Testis (tissue), 3 donors: ENCODE results near the gene WDR27. TPM values are rescaled to one million over a fixed set of nuclear protein-coding genes. Genes with fewer than 3 reads are reported as not detected.
A peak's percentile ranks its signal among the peaks of the same experiment; 100 is the strongest.

ENCODE experiments used
- DNase-seq: peaks from one replicate; pipeline ENCODE4 v3.0.0-alpha.2; 2019
- H3K27ac ChIP-seq, 2 donors: fragments of 200-600 bp; sonication (generic); one replicate each; pipeline ENCODE4 v1.5.1; 2019
- H3K27me3 ChIP-seq: fragments of 200-600 bp; sonication (generic); one replicate; pipeline ENCODE4 v1.5.1; 2019
- H3K36me3 ChIP-seq: fragments of 200-600 bp; sonication (generic); one replicate; pipeline ENCODE4 v1.5.1; 2017; ENCODE audit warnings: low read depth; ENCODE audit errors: missing control alignments
- H3K4me1 ChIP-seq: fragments of 200-600 bp; sonication (generic); one replicate; pipeline ENCODE4 v1.5.1; 2019
- H3K4me3 ChIP-seq, 2 donors: fragments of 200-600 bp; sonication (generic); one replicate each; pipeline ENCODE4 v1.5.1; 2017 to 2019
- H3K9me3 ChIP-seq: fragments of 200-600 bp; sonication (generic); one replicate; pipeline ENCODE4 v1.5.1; 2017
- POLR2A ChIP-seq: fragments of 450-650 bp; IDR thresholded peaks from one replicate; pipeline ENCODE4 v1.6.1; 2017; ENCODE audit warnings: antibody characterized with exemption, mild to moderate bottlenecking, moderate library complexity
- WGBS, 2 donors: methylation state at CpG; one replicate each; pipeline ENCODE4 v1.1.5; 2018; 5-methylcytosine and 5-hydroxymethylcytosine counted together
- intact Hi-C: fragments of 100-400 bp; cut with DNase I; formaldehyde crosslinking; loops from one replicate; pipeline ENCODE4 v1.15.1; 2023; ENCODE audit warnings: low total_unique reads
- polyA plus RNA-seq: library from polyadenylated mRNA; stranded (reverse); fragments of 350-450 nt; fragmentation: Illumina TruSeq; extraction: RNeasy Lipid Tissue Mini Kit (QIAGEN cat#74804); gene quantifications from one replicate; pipeline ENCODE4 v1.2.3, GENCODE V29; 2014; ENCODE audit warnings: low read depth, low replicate concordance; ENCODE audit not compliant: insufficient read depth
- total RNA-seq, 2 donors: library from RNA; depleted of rRNA; stranded (reverse); fragments of >200 nt; gene quantifications; one replicate each; pipeline ENCODE4 v1.2.3, GENCODE V29; 2016
- TF ChIP-seq, protein P1 (sequence below), 3 experiments: fragments of 450-650 bp in 2 of 3; fragments of 200-600 bp in 1 of 3; sonication (generic) in 1 of 3; IDR thresholded peaks; one replicate each; pipeline ENCODE4 v1.5.1; 2016 to 2019; ENCODE audit warnings: antibody characterized with exemption in 3 of 3, mild to moderate bottlenecking in 2 of 3, moderate library complexity in 1 of 3

Gene WDR27
- total and polyA plus RNA-seq, 3 donors from 2014 or later = 32.8 to 101 (median 84.0) TPM

GRCh38 chr6:169417101-169417500 lies 284.7 kb downstream of the WDR27 start:
- DNase-seq = no peak
- H3K9me3 ChIP-seq = no peaks in the 10 kb centered on the region
- TF ChIP-seq, protein P1, sequence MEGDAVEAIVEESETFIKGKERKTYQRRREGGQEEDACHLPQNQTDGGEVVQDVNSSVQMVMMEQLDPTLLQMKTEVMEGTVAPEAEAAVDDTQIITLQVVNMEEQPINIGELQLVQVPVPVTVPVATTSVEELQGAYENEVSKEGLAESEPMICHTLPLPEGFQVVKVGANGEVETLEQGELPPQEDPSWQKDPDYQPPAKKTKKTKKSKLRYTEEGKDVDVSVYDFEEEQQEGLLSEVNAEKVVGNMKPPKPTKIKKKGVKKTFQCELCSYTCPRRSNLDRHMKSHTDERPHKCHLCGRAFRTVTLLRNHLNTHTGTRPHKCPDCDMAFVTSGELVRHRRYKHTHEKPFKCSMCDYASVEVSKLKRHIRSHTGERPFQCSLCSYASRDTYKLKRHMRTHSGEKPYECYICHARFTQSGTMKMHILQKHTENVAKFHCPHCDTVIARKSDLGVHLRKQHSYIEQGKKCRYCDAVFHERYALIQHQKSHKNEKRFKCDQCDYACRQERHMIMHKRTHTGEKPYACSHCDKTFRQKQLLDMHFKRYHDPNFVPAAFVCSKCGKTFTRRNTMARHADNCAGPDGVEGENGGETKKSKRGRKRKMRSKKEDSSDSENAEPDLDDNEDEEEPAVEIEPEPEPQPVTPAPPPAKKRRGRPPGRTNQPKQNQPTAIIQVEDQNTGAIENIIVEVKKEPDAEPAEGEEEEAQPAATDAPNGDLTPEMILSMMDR (IDR thresholded peaks at IDR 0.05) = no peak
- no peak for TF ChIP-seq POLR2A
- H3K27me3 ChIP-seq = no peaks in the 10 kb centered on the region
- H3K4me1 ChIP-seq = no peaks in the 10 kb centered on the region
- no peak overlapping the region for H3K4me3 ChIP-seq
- 84 to 97% methylated on average over 1 of the region's 1 CpG for WGBS, 2 donors
- H3K36me3 ChIP-seq = no peaks in the 10 kb centered on the region
- H3K27ac ChIP-seq = peak overlapping the region in 1 of 2 donors; percentile 55
- intact Hi-C loops = no loop called here

DNA sequence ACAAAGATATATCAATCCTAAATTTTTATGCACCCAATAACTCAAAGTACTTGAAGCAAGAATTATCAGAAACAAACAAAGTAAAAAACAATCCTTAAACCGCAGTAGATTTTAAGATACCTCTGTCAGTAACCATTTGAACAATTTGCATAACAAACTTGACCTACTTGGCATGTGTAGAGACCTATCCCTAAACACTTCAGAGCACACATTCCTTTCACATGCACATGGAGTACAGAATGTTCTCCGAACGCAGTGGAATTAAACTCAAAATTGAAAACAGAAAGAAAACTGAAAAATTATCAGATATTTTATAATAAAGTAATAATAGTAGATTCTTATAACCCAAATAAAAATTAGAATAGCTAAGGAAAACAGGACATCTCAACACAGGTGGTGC lies 285.6 kb downstream of the WDR27 start:
- intact Hi-C loops = no loop called here
- no peaks in the 10 kb centered on the region for H3K4me1 ChIP-seq
- 40 to 63% methylated on average over 3 of the region's 3 CpGs for WGBS, 2 donors

DNA sequence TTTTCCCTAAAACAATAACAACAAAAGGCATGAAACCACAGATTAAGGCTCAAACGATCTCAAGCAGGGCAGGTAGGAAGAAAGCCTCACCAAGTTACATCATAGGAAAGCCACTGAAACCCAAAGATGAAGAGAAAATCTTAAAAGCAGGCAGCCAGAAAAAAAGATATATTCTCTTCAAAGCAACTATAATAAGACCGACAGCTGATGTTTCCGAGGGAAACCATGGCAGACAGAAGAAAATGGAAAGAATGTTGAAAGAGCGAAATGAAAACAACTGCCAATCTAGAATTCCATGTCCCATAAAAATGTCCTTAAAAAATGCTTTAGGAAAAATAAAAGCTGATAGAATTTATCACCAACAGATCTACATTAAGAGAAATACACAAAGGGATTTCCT lies 286.6 kb downstream of the WDR27 start:
- no peak for DNase-seq
- Histone ChIP-seq H3K9me3 (no peaks in the 10 kb centered on the region), H3K27ac (no peak overlapping the region), H3K4me1 (no peaks in the 10 kb centered on the region), H3K27me3 (no peaks in the 10 kb centered on the region), H3K36me3 (no peaks in the 10 kb centered on the region), H3K4me3 (no peak overlapping the region)
- WGBS, 2 donors = 94 to 95% methylated on average over 4 of the region's 4 CpGs
- intact Hi-C loops = no loop called here
- TF ChIP-seq POLR2A = no peak
- TF ChIP-seq, protein P1 (IDR thresholded peaks at IDR 0.05) = no peak

More for the DNA sequence above, 285.6 kb downstream of the WDR27 start:
- Histone ChIP-seq H3K9me3 (no peaks in the 10 kb centered on the region), H3K27ac (peak overlapping the region in 1 of 2 donors; percentile 55), H3K4me3 (no peak overlapping the region), H3K27me3 (no peaks in the 10 kb centered on the region), H3K36me3 (no peaks in the 10 kb centered on the region)
- TF ChIP-seq, protein P1 (IDR thresholded peaks at IDR 0.05) = no peak
- no peak for TF ChIP-seq POLR2A
- DNase-seq = no peak

DNA sequence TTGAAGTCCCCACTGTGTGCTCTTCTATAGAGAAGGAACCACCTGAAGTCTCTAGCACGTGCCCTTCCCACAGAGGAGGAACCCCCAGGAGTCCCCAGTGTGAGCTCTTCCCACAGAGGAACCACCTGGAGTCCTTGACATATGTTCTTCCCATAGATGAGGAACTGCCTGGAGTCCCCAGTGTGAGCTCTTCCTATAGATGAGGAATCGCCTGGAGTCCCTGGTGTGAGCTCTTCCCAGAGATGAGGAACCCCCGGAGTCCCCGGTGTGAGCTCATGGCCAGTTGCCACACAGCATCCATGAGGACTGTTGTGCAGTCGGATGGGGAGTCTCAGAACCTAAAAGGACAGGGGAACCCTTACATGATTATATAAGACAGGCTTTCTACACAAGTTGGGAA lies 290.1 kb downstream of the WDR27 start:
- intact Hi-C loops = no loop called here
- Histone ChIP-seq H3K27me3 (no peaks in the 10 kb centered on the region), H3K27ac (no peak overlapping the region), H3K4me3 (no peak overlapping the region), H3K9me3 (no peaks in the 10 kb centered on the region), H3K36me3 (no peaks in the 10 kb centered on the region), H3K4me1 (no peaks in the 10 kb centered on the region)
- no peak for TF ChIP-seq POLR2A
- TF ChIP-seq, protein P1 (IDR thresholded peaks at IDR 0.05) = no peak
- WGBS, 2 donors = 78 to 90% methylated on average over 5 of the region's 5 CpGs
- no peak for DNase-seq

GRCh38 chr6:169411296-169411695 lies 290.5 kb downstream of the WDR27 start:
- Histone ChIP-seq H3K4me1 (no peaks in the 10 kb centered on the region), H3K27me3 (no peaks in the 10 kb centered on the region), H3K9me3 (no peaks in the 10 kb centered on the region), H3K27ac (no peak overlapping the region), H3K36me3 (no peaks in the 10 kb centered on the region), H3K4me3 (no peak overlapping the region)
- DNase-seq = no peak
- WGBS, 2 donors = 86 to 87% methylated on average over 3 to 9 of the region's 9 CpGs
- intact Hi-C loops = no loop called here
- TF ChIP-seq, protein P1 (IDR thresholded peaks at IDR 0.05) = no peak
- no peak for TF ChIP-seq POLR2A
